Neural cell (in vitro differentiated cells): ENCODE results near the gene MSMB. TPM values are rescaled to one million over a fixed set of nuclear protein-coding genes. Genes with fewer than 3 reads are reported as not detected.

Source experiments
- H2AFZ ChIP-seq: fragments of 200-600, 300-800 bp; sonication (generic), shearing (Covaris generic); 2 replicates; pipeline ENCODE4 v1.6.0; 2014; ENCODE audit warnings: low read depth, mild to moderate bottlenecking, antibody characterized with exemption, low read length, moderate library complexity
- H3F3A ChIP-seq: fragments of 200-600 bp; shearing (Covaris generic); 2 replicates; pipeline ENCODE4 v1.6.1; 2016; ENCODE audit warnings: mild to moderate bottlenecking, moderate library complexity, mixed read lengths, antibody characterized with exemption, low read length; ENCODE audit not compliant: insufficient read depth, poor library complexity, severe bottlenecking
- H3K27ac ChIP-seq: fragments of 200-600, 300-800 bp; sonication (generic), shearing (Covaris generic); 2 replicates; pipeline ENCODE4 v1.5.1; 2014; ENCODE audit warnings: mild to moderate bottlenecking, low read length, moderate library complexity
- H3K27me3 ChIP-seq: fragments of 300-800, 200-600 bp; sonication (generic), shearing (Covaris generic); 2 replicates; pipeline ENCODE4 v1.6.0; 2014; ENCODE audit warnings: mild to moderate bottlenecking, low read depth, low read length, moderate library complexity; ENCODE audit not compliant: insufficient read depth
- H3K36me3 ChIP-seq: fragments of 300-800, 200-600 bp; sonication (generic), shearing (Covaris generic); 2 replicates; pipeline ENCODE4 v1.5.1; 2014; ENCODE audit warnings: mild to moderate bottlenecking, antibody characterized with exemption, low read length, moderate library complexity; ENCODE audit not compliant: insufficient read depth
- H3K4me2 ChIP-seq: fragments of 300-800, 200-600 bp; sonication (generic), shearing (Covaris generic); 2 replicates; pipeline ENCODE4 v1.6.0; 2014; ENCODE audit warnings: mild to moderate bottlenecking, low read length
- H3K4me3 ChIP-seq: fragments of 300-800, 200-600 bp; sonication (generic), shearing (Covaris generic); 2 replicates; pipeline ENCODE4 v1.5.1; 2014; ENCODE audit warnings: mild to moderate bottlenecking, low read length, moderate library complexity
- H3K79me2 ChIP-seq: fragments of 200-600 bp; shearing (Covaris generic); replicated peaks from 2 replicates; pipeline ENCODE4 v1.6.0; 2014; ENCODE audit warnings: mild to moderate bottlenecking, low read length, moderate library complexity; ENCODE audit not compliant: insufficient read depth
- H3K9ac ChIP-seq: fragments of 300-800, 200-600 bp; sonication (generic), shearing (Covaris generic); 2 replicates; pipeline ENCODE4 v1.6.1; 2016; ENCODE audit warnings: mild to moderate bottlenecking, low read length, mixed read lengths
- H3K9me2 ChIP-seq: fragments of 200-600 bp; shearing (Covaris generic); 2 replicates; pipeline ENCODE4 v1.6.1; 2016; ENCODE audit warnings: mild to moderate bottlenecking, low read length, mixed read lengths; ENCODE audit not compliant: insufficient read depth
- H3K9me3 ChIP-seq: fragments of 200-600, 300-800 bp; sonication (generic), shearing (Covaris generic); 2 replicates; pipeline ENCODE4 v1.6.1; 2016; ENCODE audit warnings: mild to moderate bottlenecking, mixed run types, low read length, moderate library complexity, mixed read lengths
- H4K20me1 ChIP-seq: fragments of 200-600 bp; shearing (Covaris generic); 2 replicates; pipeline ENCODE4 v1.6.1; 2016; ENCODE audit warnings: mild to moderate bottlenecking, mixed run types; ENCODE audit not compliant: insufficient read depth
- EP300 ChIP-seq: fragments of 450-650 bp; conservative IDR thresholded peaks from 2 replicates; pipeline ENCODE4 v1.6.1; 2014; ENCODE audit warnings: antibody characterized with exemption, mild to moderate bottlenecking, moderate library complexity; ENCODE audit not compliant: poor library complexity, severe bottlenecking
- EZH2 ChIP-seq: fragments of 200-600, 300-800 bp; shearing (Covaris generic), sonication (generic); IDR thresholded peaks from 2 replicates; pipeline ENCODE4 v1.6.1; 2014; ENCODE audit warnings: antibody characterized with exemption, low read length, borderline replicate concordance, mild to moderate bottlenecking; ENCODE audit not compliant: insufficient read depth, poor library complexity, severe bottlenecking
- MXI1 ChIP-seq: fragments of 450-650 bp; conservative IDR thresholded peaks from 2 replicates; pipeline ENCODE4 v1.6.1; 2014; ENCODE audit warnings: antibody characterized with exemption, mild to moderate bottlenecking; ENCODE audit not compliant: poor library complexity, severe bottlenecking
- POLR2AphosphoS5 ChIP-seq: IDR thresholded peaks from 2 replicates; pipeline ENCODE4 v1.6.1; 2012
- RAD21 ChIP-seq: fragments of 450-650 bp; conservative IDR thresholded peaks from 2 replicates; pipeline ENCODE4 v1.6.1; 2014; ENCODE audit warnings: antibody characterized with exemption, mild to moderate bottlenecking, moderate library complexity
- SMC3 ChIP-seq: fragments of 450-650 bp; conservative IDR thresholded peaks from 2 replicates; pipeline ENCODE4 v1.6.1; 2014; ENCODE audit warnings: antibody characterized with exemption, mild to moderate bottlenecking, moderate library complexity; ENCODE audit not compliant: poor library complexity
- TAF1 ChIP-seq: IDR thresholded peaks from 2 replicates; pipeline ENCODE4 v1.6.1; 2012; ENCODE audit warnings: low read depth
- polyA plus RNA-seq: library from polyadenylated mRNA; depleted of rRNA; stranded (reverse); fragments of >200 nt; gene quantifications from 2 replicates; pipeline ENCODE4 v1.2.3, GENCODE V29; 2014
- TF ChIP-seq, protein P1 (sequence below): fragments of 450-650 bp; IDR thresholded peaks from 2 replicates; pipeline ENCODE4 v1.5.1; 2014; ENCODE audit warnings: antibody characterized with exemption, mild to moderate bottlenecking, moderate library complexity; ENCODE audit not compliant: poor library complexity, severe bottlenecking
- TF ChIP-seq, protein P2 (sequence below): IDR thresholded peaks from 2 replicates; pipeline ENCODE4 v1.6.1; 2012; ENCODE audit warnings: borderline replicate concordance

Gene MSMB
- polyA plus RNA-seq, 1 donor from 2014 or later: not detected

GRCh38 chr10:46070749-46071148 is 24.7 kb upstream of the MSMB start:
- no peaks in the 10 kb centered on the region for H3K79me2 ChIP-seq
- no peak overlapping the region for H3K9ac ChIP-seq
- H3K27ac ChIP-seq: no peak overlapping the region
- no peaks in the 10 kb centered on the region for H3K36me3 ChIP-seq
- H2AFZ ChIP-seq: no peak overlapping the region
- H3K4me3 ChIP-seq: no peak overlapping the region
- no peak overlapping the region for H3K4me2 ChIP-seq
- TF ChIP-seq SMC3: no peak
- no peak for TF ChIP-seq RAD21
- TF ChIP-seq, protein P1, sequence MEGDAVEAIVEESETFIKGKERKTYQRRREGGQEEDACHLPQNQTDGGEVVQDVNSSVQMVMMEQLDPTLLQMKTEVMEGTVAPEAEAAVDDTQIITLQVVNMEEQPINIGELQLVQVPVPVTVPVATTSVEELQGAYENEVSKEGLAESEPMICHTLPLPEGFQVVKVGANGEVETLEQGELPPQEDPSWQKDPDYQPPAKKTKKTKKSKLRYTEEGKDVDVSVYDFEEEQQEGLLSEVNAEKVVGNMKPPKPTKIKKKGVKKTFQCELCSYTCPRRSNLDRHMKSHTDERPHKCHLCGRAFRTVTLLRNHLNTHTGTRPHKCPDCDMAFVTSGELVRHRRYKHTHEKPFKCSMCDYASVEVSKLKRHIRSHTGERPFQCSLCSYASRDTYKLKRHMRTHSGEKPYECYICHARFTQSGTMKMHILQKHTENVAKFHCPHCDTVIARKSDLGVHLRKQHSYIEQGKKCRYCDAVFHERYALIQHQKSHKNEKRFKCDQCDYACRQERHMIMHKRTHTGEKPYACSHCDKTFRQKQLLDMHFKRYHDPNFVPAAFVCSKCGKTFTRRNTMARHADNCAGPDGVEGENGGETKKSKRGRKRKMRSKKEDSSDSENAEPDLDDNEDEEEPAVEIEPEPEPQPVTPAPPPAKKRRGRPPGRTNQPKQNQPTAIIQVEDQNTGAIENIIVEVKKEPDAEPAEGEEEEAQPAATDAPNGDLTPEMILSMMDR: no peak
- TF ChIP-seq TAF1: no peak
- no peak for TF ChIP-seq EZH2
- TF ChIP-seq, protein P2, sequence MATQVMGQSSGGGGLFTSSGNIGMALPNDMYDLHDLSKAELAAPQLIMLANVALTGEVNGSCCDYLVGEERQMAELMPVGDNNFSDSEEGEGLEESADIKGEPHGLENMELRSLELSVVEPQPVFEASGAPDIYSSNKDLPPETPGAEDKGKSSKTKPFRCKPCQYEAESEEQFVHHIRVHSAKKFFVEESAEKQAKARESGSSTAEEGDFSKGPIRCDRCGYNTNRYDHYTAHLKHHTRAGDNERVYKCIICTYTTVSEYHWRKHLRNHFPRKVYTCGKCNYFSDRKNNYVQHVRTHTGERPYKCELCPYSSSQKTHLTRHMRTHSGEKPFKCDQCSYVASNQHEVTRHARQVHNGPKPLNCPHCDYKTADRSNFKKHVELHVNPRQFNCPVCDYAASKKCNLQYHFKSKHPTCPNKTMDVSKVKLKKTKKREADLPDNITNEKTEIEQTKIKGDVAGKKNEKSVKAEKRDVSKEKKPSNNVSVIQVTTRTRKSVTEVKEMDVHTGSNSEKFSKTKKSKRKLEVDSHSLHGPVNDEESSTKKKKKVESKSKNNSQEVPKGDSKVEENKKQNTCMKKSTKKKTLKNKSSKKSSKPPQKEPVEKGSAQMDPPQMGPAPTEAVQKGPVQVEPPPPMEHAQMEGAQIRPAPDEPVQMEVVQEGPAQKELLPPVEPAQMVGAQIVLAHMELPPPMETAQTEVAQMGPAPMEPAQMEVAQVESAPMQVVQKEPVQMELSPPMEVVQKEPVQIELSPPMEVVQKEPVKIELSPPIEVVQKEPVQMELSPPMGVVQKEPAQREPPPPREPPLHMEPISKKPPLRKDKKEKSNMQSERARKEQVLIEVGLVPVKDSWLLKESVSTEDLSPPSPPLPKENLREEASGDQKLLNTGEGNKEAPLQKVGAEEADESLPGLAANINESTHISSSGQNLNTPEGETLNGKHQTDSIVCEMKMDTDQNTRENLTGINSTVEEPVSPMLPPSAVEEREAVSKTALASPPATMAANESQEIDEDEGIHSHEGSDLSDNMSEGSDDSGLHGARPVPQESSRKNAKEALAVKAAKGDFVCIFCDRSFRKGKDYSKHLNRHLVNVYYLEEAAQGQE: no peak
- TF ChIP-seq MXI1: no peak
- no peak for TF ChIP-seq POLR2AphosphoS5
- no peak for TF ChIP-seq EP300
- no peaks in the 10 kb centered on the region for H3K9me2 ChIP-seq
- H3K9me3 ChIP-seq: no peaks in the 10 kb centered on the region
- no peaks in the 10 kb centered on the region for H4K20me1 ChIP-seq
- H3F3A ChIP-seq: no peaks in the 10 kb centered on the region
- no peaks in the 10 kb centered on the region for H3K27me3 ChIP-seq

DNA sequence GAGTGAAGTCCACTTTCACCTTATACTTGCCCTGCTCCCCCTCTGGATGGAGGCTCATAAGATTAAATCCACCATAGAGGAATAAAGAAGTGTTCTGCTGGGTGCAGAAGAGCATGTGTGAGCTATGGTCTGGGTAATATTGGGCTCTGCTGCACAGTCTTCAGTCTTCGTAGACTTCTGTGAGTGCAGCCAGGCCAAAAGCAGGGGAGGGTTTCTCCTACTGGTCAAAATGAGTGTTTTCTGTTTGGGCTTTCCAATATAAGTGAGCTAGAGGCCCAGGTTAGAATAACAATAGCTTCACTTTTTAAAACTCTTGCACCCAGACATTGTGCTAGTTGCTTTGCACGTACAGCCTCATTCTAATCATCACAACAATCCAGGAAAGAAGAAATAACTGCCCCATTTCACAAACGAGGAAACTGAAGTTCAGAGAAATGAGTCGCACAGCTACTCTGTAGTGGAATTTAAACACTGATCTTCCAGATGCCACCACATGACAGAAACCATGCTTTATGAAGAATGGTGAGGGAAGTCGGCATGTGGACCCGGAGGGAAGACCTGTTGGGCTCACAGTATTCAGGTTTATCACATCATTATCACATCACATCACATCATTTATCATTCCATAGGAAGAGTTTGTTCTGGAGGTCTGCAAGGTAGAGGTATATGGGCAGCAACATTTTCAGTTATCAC is 23.8 kb upstream of the MSMB start:
- Histone ChIP-seq H3K9ac (no peak overlapping the region), H4K20me1 (no peaks in the 10 kb centered on the region), H3K79me2 (no peaks in the 10 kb centered on the region), H3K36me3 (no peaks in the 10 kb centered on the region), H3K27me3 (no peaks in the 10 kb centered on the region), H3K27ac (no peak overlapping the region), H3K9me2 (no peaks in the 10 kb centered on the region), H2AFZ (no peak overlapping the region), H3F3A (no peaks in the 10 kb centered on the region), H3K9me3 (no peaks in the 10 kb centered on the region), H3K4me3 (no peak overlapping the region), H3K4me2 (no peak overlapping the region)
- TF ChIP-seq EP300: no peak
- TF ChIP-seq, protein P2: no peak
- TF ChIP-seq MXI1: no peak
- TF ChIP-seq RAD21: no peak
- TF ChIP-seq, protein P1: no peak
- no peak for TF ChIP-seq TAF1
- no peak for TF ChIP-seq EZH2
- no peak for TF ChIP-seq POLR2AphosphoS5
- TF ChIP-seq SMC3: no peak
